ENCODE results near the gene ECEL1.
"Not testable (repeated sequence)": the region's sequence is repeated elsewhere in the genome, so short reads cannot be mapped to it uniquely, and the experiment has no call there.

Gene ECEL1

GRCh38 chr2:232458661-232459418 lies 28.8 kb downstream of the ECEL1 start:
- no peak for DNase-seq (ENCODE audit: low read depth)

DNA sequence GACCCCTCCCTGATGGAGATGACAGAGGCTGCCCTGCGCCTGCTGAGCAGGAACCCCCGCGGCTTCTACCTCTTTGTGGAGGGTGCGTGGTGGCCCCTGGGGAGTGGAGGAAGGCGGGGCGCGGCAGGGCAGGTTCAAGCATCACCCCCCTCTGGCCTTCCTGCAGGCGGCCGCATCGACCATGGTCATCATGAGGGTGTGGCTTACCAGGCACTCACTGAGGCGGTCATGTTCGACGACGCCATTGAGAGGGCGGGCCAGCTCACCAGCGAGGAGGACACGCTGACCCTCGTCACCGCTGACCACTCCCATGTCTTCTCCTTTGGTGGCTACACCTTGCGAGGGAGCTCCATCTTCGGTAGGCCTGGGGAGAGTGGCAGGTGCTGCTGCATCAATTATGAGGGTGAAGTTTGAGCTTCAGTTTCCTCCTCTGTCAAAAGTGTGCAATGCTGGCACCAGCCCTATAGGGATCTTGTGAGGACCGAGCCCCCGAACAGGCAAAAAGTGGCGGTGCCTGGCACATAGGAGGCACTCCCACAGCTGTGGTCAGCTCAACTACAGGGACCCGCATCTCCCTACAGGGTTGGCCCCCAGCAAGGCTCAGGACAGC lies 29.5 kb downstream of the ECEL1 start:
- DNase-seq (ENCODE audit: low read depth), result no peak

- DNase-seq (ENCODE audit: low read depth), result no peak
Observed at GRCh38 chr2:232457121-232458011, 30.3 kb downstream of the ECEL1 start.

- no peak for DNase-seq (ENCODE audit: low read depth)
Observed at GRCh38 chr2:232456296-232457120, 31.1 kb downstream of the ECEL1 start.

DNA sequence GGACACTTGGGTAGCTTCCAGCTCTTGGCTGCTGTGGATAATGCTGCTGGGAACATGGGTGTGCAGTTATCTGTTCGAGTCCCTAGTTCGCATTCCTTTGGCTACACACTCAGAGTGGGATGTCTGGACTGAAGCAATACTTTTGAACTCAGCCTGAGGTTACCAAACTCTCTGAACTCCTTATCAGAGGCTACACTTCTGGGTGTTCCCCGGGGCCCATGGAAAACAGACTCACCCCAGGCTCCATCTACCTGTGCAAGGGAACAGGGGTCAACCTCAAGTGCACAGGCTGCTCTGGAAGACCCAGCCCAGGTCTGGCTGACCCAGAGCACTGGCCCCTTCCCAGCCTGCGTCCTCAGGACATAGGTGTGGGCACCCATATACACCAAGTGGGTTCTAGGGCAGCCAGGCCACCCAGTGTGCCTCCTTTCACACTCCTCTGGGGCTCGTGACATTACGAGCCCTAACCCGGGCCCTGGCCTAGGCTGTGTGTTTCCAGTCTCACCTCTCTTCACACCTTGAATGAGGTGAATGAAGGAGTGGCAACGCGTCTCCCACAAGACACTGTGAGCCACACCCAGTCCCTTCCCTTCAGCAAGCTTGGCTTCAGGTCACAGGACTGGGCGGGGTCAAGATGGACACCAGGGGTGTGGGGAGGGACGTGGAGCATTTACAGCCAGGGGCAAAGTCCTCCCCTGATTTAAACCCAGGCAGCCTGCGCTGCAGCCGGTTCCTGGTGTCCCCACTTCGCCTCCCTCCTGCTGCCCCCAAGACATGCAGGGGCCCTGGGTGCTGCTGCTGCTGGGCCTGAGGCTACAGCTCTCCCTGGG lies 32.0 kb downstream of the ECEL1 start, which contains the start of gene ALPI:
Gene ALPI (plus strand): TSS at position 728 of the 830 bp plus-strand sequence. CDS start 47 bp downstream, at position 775.
- no peak for DNase-seq (ENCODE audit: low read depth)

- DNase-seq (ENCODE audit: low read depth), result no peak
Observed at GRCh38 chr2:232454630-232455029, 33.0 kb downstream of the ECEL1 start.

GRCh38 chr2:232451645-232452044 lies 36.0 kb downstream of the ECEL1 start:
- DNase-seq (ENCODE audit: low read depth), result not testable (repeated sequence)

DNA sequence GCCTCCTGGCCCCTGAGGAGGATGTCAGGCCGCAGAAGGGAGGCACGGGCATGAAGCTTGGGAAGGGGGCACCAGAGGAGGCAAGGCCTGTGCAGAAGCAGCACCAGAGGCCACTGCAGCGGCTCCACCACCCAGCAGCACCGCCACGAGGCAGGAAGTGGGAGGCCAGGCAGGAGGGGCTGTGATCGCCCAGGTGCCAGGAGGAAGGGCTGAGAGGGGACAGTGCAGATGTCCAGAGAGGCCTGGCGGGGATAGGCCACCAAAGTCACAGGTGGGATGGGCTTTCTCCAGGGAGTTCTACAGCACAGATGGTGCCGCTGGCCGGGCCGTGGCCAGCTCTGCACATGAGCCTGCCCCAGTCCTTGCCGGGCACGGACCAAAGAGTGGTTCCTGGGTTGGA lies 37.7 kb downstream of the ECEL1 start:
- DNase-seq (ENCODE audit: low read depth), result no peak

- DNase-seq (ENCODE audit: low read depth), result no peak
Observed at GRCh38 chr2:232448304-232448690, 39.3 kb downstream of the ECEL1 start.

- DNase-seq (ENCODE audit: low read depth), result no peak
Observed at GRCh38 chr2:232447638-232448303, 39.9 kb downstream of the ECEL1 start.

GRCh38 chr2:232447091-232447620 lies 40.5 kb downstream of the ECEL1 start:
- DNase-seq (ENCODE audit: low read depth), result no peak

DNA sequence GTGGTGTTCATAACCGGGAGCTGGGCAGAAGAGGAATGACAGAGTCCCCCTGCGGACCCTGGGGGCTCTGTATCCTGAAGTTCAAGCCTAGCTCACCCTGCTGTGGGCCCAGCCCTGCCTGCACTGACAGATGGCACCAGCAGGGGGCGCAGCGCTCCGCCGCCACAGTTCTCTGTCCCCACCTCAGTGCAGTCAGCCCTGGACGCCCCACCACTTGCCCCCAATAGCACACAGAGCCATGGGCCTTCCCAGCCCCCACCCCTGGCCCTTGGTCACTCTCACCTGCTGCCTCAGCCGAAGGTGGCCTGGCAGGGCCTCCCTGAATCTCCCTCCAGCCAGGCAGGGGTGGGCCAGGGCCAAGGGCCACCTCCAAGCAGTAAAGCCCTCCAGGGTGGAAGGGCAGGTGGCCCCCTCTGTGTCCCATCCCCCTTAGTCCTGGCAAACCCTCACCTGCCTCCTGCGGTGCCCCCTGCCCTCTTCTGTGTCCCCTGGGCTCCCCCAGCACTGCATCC lies 41.3 kb downstream of the ECEL1 start:
- DNase-seq (ENCODE audit: low read depth), result not testable (repeated sequence)

- not testable (repeated sequence) for DNase-seq (ENCODE audit: low read depth)
Observed at GRCh38 chr2:232445149-232445885, 42.3 kb downstream of the ECEL1 start.

DNA sequence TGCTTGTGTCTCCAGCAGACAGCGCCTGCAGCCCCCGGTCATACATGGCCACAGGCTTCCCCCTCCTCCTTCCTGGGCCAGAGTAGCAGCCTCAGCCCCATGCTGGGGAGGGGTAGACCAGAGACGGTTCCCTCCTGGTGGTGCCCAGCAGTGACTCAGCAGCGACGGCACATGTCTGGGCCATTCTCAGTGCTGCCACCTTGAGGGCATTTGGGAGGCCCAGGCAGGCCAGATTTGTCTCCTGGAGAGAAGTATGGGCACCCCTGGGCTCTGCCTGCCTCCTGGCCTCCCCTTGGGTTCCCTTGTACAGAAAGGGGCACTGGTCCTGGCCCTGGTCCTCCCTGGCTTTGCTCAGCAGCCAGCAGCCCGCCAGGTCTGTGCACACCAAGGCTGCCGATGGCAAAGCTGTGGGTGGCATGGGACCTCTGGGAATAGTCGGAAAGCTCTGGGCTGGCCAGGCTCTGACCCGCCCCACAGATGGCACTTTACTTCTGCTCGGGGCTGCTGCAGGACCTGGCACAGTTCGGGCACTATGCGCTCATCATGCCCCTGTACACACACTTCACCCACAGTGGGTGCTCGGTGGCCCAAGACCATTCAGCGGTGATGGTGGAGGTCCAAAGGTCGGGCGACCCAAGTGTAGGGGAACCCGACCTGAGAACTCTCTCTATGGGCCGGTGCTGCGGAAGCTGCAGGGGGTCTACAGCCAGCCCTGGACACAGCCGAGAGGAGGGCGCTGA lies 43.1 kb downstream of the ECEL1 start:
- DNase-seq (ENCODE audit: low read depth), result peak; percentile 51

DNA sequence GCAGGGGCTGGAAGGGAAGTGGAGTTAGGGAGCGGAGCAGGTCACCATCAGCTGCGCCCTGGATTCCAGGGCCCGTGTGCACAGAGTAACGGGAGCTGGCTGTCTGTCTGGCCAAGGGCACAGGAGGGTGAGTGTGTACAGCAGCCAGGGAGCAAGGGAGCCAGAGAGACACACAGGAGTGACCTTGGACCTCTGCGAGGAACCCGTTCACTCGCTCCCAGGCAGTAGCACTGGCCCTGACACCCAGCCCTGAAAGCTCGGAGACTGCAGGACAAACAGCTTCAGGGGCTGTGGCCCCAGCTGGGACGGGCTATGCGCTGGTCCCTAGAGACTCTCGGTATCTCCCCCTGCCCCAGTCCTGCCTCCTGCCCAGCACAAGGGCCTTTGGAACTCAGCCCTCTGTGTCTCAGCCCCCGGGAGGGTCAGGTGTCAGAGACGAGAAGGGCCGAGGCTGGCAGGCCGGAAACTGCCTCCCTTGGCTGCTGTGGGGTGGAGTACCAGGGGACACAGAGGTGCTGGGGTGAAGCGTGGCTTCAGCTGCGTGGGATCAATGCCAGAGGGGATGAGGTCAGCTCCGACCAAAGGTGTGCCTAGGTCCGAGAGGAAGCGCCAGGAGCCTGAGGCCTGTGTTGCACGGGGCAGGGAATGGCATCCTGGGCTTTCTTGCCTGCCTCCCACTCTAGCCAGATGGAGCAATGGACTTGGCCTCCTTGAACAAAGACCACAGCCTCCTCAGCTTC lies 43.8 kb downstream of the ECEL1 start:
- DNase-seq (ENCODE audit: low read depth), result not testable (repeated sequence)

GRCh38 chr2:232443047-232443446 lies 44.6 kb downstream of the ECEL1 start:
- not testable (repeated sequence) for DNase-seq (ENCODE audit: low read depth)

- DNase-seq (ENCODE audit: low read depth), result not testable (repeated sequence)
Observed at GRCh38 chr2:232442431-232442830, 45.2 kb downstream of the ECEL1 start.

Measured in stimulated activated CD4-positive, alpha-beta T cell treated with anti-CD3 and anti-CD28 coated beads, Interleukin-2, amount 100 ng/mL, for 4 hours (primary cell).